Nucleus accumbens (tissue), 56 donors: ENCODE data around the gene DGKD.

Source experiments
- DNase-seq, 56 donors: peaks; one replicate each; lab custom pipeline; 2025; lab: John Stamatoyannopoulos, UW

The DGKD gene

DNA sequence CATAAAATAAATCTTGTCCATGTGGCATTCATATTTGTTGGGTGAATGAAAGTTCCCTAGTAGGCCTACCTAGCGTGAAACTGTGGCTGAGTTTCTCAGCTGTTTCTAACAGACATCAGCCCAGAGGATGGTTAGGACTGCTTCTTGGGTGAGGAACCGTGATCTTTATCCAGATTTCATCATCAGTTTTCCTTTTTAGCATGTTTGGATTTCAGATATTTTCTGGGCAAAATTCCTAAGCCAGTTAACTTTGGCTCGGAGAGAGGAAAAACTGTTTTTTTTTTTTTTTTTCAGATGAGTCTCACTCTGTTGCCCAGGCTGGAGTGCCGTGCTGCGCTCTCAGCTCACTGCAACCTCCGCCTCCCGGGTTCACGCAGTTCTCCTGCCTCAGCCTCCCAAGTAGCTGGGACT is 53.5 kb downstream of the DGKD start:
- no peak for DNase-seq

DNA sequence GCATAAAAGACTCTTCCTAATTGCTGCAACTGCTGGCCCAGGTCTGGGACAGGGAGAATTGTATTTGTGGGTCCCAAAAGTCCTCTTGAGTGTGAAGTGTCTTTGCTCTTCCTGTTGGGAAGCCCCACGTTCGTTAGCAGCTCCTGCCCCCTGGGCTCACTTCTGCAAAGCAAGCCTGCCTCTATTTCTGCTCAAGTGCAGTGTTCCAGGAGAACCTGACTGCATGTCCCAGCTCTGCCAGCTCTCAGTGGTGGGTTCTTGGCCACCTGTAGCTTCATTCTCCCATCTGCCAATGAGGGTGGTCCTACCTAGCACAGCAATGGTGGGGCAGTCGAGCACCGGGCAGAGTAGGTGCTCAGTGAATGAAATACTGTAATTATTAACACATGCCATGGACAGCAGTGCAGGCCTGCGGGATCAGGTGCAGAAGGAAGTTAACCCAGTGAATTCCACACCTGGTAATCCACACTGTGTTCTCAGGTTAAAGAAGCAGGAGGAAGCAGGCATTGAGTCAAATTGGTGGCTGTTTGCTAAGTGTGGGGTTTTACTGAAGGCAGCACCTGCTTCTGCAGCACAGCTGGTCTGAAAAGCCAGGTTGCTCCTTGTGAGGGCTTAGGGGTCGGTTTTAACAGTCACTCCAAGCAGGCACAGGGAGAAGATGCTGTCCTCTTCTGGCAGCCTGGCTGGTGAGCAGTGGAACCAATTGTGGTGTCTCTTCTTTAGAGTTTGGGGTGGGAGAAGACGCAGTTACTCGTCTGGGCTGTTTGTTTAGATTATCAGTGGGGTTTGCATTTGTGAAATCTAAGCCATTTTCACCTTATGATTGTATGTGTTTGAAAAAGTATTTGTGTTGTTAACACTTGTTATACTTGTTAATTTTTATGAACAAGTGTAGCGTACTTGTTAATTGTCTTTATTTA is 54.3 kb downstream of the DGKD start:
- DNase-seq, result no peak

DNA sequence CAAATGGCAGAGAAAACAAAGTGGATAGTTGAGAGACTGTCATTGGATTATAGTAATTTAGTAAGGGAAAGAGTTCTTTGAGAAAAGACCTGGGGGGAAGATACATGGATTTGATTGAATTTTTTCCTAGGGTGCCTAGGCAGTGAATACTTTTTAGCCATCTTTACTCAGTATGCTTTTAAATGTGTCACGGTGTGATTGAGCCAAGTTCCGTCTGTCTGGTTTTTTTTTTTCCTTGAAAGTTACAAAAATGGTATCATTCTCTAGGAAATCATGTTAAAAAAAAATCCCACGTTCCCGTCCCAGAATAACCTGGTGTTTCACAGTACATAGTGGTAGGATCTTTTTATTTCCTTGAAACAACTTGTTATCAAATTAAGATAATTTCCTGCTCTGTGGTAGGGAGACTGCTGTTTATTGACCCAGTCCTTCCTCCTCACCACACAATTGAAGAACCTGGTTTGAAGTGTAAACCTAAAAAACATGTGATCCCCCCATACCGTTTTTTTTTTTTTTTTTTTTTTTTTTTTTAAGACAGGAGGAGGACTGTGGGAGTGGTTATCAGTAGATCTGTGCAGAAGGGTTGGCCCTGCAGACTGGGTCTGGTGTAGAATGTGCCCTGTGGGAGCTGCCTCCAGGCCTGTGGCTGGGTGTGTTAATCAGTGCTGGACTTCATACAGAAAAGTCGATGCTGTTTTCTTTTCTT is 55.1 kb downstream of the DGKD start:
- DNase-seq, result no peak

DNA sequence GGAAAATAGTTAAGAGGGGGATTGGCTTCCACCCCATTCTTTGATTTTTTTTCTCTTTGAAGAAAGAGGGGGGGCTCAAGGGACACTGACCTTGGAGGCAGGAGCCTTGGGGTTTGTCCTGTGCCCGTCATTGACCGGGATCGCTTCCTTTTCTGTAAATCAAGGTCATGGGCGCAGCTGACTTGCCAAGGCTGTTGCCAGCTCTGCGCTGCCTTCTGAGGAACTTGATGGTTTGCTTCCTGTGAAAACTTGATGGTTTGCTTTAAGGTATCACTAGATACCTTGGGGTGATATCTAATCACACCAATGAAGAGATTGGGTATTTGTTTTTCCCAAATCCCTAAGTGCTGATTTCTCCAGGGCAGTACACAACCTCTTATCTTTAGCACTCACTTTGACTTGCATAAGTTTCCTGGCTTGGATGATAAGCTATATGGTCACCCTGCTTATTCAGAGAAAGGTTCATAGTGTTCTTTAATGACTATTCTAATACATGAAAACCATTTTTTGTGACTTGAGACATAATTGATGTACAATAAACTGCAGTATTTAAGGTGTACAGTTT is 56.0 kb downstream of the DGKD start:
- DNase-seq, result no peak

DNA sequence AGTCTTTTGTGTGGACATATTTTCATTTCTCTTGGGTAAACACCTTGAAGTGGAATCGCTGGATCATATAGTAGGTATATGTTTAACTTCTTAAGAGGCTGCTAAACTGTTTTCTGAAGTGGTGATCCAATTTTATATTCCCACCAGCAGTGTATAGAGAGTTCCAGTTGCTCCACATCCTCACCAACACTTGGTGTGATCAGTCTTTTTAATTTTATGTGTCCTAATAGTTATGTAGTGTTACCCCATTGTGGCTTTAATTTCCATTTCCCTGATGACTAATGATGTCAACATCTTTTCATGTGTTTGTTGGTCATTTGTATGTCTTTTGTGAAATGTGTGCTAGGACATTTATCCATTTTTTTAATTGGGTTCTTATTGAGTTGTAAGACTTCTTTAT is 56.9 kb downstream of the DGKD start:
- no peak for DNase-seq

DNA sequence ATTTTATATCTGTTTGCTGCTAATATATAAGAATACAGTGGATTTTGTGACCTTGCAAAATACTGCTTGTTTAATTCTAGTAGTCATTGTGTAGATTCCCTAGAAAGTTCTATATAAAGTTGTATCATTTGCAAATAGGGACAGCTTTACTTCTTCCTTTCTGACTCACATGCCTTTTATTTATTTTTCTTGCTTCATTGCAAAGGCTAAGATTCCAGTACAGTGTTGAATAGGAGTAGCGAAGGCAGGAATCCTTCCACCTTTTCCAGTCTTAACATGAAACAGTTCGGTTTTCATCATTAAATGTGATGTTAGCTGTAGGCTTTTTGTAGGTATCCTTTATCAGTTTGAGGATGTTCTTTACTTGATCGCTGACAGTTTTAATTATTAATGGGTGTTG is 58.1 kb downstream of the DGKD start:
- DNase-seq, result no peak

DNA sequence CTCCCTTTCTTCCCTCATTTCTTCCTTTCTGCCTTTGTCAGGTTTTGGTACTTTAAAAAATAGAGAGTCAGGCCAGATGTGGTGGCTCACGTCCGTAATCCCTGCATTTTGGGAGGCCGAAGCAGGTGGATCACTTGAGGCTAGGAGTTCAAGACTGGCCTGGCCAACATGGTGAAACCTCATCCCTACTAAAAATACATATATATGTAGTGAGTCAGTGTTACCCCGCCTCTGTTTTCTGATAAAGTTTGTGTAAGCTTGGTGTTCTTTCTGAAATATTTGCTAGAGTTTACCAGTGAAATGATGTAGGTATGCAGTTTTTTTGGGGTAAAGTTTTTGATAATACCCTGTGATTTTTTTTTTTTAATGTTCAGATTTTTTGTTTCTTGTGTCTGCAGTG is 58.8 kb downstream of the DGKD start:
- no peak for DNase-seq

DNA sequence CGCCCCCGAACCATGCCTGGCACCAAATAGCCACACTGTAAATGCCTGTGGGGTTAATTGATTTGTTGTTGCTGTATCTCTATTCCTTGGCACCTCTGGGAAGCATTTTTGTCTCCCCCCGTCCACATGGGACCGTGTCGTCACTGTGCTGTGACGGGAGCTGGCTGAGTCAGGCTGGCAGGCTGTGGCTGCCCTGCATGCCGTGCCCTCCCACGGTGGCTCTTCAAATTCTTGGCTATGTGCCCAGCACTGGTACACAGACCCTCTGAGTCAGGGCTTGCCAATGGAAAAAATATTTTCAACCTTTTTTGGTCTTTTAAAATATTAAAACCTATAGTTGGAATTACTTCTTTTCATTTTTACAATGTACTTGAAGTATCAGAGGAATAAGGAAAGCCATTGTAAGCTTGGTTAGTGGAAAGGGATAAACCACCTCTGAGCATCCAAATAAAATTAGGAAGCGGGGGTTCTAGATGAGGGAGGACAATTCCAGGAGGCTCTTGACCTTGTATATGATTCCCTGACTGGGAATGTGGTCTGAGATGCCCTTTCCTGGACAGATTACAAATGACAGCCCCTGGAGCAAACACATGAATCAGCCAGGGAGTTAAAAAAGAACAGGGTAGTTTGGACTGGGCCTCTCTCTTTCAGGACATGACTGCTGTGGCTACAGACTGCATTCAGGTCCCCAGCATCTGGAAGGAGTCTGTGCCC is 59.4 kb downstream of the DGKD start:
- peak in 31 of 56 donors; percentile 14 to 91 (median 45) for DNase-seq

DNA sequence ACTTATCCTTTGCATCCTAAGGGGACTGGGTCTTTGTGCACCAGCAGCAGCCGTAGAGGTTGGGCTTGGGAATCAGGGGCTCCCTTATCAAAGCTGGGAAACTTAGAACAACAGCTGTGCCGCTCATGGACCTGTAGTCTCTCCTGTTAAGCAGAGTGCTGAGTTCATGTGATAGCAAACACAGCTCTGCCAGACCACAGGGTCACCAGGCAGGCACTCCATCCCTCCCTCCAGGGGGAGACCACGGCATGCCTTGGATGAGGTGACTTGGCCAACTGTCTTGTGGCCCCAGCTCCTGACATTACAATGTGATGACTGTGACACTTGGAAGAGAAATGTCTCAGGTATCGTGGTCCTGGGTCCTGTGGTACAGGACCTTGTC is 60.0 kb downstream of the DGKD start:
- DNase-seq, result no peak

DNA sequence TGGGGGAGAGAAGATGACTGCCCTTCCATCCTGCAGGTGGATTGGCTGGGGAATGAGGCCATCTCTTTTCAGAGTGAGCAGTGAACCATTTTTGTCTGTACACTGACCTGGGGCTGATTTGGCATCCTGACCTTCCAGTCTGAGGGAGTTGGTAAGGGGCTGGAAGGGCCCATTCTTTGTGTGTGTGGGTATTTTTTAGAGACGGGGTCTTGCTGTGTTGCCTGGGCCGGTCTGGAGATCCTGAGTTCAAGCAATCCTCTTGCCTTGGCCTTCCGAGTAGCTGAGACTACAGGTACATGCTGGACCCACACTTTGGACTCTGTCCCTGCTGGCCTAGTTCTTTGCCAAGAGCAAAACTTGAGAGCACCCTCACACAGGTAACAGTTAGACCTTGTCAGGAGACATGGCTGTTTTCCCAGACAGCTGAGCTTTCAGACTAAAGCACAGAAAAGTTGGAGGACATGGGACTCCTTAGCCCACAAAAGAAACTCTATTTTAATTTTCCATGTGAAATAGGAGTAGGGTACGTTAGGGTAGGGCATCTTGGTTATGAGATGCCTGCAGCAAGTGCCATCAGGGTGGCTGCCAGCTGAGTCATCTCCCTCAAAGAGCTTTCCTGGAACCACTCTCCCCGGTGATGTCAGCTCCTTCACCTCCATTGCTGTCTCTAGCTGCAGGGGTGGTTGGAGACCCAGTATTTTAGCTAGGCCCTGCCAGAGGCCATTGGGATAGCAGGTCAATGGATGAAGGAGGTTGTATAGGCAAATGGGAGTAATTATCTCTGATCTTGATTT is 60.7 kb downstream of the DGKD start:
- peak in 2 of 56 donors; percentile 18 to 51 for DNase-seq

DNA sequence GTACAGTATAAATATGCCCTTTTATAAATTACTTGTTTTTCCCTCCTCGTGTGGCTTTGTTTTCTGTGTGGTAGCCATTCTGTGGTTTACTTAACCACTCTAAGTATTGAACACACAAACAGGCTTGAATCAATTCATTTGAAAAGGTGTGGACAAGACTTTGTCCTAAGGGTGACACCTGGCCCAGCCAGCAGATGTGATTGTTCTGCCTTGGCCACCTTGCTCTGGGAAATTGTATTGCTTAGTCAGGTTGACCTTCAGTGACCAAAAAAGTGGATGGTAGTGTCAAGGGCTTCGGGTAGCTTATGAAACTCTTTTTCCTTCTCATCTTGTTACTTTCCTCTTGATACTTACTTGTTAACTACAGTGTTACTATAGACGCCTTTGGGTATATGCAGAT is 61.9 kb downstream of the DGKD start:
- no peak for DNase-seq

DNA sequence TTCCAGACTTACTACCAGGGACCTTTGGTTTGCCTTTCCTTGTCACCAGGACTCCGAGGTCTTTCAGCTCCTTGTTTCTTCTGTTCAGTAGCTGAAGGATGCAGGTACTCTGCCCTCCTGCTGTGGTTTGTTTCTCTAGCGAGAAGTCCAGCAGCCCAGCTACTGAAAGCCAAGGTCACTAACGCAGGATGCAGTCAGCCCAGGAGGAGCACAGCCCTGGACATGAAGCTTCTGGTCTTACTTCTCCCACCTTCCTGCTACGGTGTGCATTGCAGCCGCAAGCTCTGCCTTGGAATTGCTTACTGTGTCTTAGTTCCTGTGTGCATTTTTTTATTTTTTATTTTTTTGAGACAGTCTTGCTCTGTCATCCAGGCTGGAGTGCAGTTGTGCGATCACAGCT is 62.4 kb downstream of the DGKD start:
- DNase-seq, result no peak

DNA sequence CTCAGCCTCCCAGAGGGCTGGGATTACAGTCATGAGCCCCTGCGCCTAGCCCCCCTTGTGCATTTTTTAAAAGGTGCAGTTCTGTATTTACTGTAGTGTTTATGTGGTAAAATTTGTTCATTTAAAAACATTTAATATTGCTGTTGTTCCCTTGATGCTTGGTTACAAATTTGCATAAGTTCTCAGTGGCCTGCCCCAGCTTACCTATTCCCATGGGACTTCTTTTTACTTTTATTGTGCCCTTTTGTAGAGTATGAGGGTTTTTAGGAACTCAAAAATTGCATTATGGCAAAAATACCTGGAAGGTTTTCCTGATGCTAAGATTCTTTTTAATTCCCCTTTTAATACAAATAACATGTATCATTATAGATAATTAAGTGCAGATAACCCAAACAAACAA is 63.0 kb downstream of the DGKD start:
- DNase-seq, result no peak

DNA sequence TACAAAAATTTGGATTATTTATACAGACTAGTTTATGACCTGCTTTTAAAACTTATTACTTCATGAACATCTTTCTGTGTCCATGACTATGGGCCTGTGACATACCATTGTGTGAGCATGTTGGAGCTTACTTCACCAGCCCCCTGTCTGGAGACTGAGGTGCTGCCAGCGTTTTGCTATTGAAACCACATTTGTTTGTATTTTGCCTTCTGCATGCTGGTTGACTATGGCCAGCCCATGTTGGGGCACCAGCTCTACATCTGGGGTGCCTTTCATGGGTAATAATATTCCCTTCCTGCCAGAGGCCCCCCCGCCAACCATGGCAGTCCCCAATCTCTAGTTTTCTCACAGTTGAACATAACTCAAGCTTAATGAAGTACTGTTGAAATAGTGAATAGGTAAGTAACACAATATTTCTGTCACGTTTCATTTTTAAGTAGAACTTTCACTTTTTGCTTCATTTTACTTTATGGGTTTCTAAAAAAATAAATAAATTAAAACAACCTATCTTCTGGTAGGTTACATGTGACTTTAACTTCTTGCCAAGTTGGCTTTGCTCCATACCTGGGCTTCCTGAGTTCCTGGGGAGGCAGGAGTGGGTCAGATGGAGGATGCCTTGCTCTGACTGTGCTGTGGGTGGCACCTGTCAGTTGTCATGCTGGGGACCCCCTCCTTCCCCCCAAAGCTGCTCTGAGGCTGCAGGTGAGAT is 63.9 kb downstream of the DGKD start:
- no peak for DNase-seq

DNA sequence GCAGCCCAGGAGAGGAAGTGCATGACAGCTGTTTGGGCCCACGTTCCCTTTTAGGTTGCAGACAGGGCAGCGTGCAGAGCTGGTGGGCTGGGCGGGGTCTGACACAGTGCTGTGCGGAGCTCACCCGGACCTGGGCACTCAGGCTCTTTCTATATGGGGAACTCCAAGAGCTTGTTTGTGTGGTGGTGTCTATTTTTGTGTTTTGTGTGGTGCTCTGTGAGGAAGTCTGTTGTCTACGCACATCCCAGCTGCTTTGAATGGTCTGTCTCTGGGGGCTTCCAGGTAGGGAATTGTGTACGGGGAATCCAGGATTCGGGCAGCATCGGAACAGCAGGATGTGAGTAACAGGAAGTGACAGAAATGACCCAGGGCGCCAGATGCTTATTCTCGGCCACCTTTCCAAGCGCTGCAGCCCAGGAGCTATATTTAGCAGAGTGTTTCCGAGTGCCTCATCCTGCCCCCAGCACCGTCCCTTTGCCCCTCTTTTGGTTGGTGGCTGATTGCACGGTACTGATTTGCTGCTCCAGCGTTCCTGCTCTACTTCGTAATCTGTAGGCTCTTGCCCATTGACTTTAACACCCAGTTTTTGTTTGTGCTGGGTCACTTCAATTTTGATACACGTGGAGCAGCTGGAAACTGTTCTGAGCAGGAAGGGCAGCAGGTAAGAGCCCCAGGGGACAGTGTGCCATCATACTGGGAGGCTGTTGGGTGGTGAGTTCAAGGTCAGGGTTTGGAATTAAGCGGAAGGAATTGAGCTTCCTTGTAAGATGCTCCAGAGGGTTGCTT is 64.7 kb downstream of the DGKD start:
- no peak for DNase-seq

DNA sequence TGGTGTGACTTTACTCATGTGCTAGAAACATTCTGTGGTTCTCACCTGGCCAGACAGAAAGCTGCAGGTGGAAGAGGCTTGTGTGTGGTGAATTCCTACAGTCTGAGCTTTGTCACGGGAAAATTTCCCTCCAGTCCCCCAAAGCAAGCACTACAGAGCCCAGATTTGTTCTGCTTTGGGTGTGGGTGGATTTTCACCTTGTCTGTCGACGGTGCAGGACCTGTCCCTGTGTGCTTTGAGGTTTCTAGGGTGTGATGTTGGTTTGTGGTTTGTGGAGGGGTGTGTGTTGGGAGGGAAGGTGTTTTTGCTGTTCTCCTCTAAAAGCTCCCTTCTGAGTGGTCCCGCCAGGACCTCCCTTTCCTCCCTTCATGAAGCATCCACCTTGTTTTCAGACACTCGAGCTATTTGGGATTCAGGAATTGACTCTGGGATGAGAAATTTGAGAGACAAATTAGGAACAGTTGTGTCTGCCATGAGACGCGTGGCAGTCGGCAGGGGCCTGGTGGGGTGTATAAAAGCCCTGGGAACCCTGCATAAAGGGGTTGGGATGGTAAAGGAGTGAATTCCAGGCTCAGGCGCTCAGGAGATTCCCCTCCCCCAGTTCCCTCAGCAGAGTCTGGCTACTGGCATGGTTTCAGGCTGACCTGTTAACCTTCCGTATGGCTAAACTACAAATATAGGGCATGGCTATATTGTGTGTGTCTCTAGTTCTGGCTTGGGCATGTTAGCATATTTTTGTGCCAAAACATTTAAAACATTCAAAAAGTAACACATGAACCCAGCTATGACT is 65.5 kb downstream of the DGKD start:
- no peak for DNase-seq

DNA sequence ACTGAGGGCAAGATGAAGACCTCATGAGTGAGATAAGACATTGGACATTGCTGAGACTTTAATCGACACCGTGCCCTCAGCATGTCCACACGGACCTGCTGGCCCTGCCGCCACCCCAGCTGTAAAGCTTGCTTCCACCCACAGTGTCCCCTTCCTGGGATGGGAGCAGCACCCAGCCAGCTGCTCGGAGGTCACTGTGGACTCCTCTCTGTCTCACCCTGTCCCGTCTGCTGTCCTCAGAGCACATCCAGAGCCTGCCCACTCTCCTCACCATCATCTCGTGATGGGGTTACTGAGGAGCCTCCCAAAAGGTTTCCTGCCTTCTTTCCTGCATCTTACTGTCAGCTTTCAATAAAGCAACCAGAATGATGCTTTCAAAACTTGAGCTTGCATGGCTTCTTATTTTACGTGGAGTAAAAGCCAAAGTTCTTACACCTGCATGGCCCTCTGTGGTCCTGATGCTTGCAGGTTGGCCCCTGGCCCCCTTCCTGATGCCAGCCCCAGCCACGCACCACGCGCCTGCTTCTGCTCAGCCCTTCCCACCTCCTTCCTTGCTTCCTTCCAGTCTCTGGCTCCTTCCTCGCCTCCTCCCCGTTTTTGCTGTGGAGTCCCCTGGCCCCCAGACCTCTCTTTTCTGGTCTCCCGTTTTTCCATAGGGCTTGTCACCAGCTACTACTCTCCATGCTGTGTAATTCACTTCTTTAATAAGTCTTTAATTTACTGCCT is 67.0 kb downstream of the DGKD start:
- DNase-seq, result no peak
